Subcutaneous abdominal adipose tissue (tissue), 5 donors: ENCODE data around the gene PDE4C.

ENCODE experiments used
- H3K27ac ChIP-seq: one replicate; pipeline ENCODE4 v1.7.0; 2013; ENCODE audit warnings: low read depth, mild to moderate bottlenecking, inconsistent platforms, low read length, moderate library complexity
- H3K27me3 ChIP-seq, 5 donors: one replicate each; pipeline ENCODE4 v1.7.0; 2013; ENCODE audit warnings: low read length in 5 of 5, inconsistent platforms in 1 of 5; ENCODE audit not compliant: control insufficient read depth in 5 of 5, insufficient read depth in 4 of 5
- H3K36me3 ChIP-seq, 5 donors: one replicate each; pipeline ENCODE4 v1.7.0; 2013; ENCODE audit warnings: low read length in 5 of 5; ENCODE audit not compliant: control insufficient read depth in 5 of 5, insufficient read depth in 5 of 5
- H3K4me1 ChIP-seq, 5 donors: one replicate each; pipeline ENCODE4 v1.7.0; 2013; ENCODE audit warnings: low read length in 5 of 5, mild to moderate bottlenecking in 3 of 5, moderate library complexity in 1 of 5; ENCODE audit not compliant: control insufficient read depth in 5 of 5, insufficient read depth in 5 of 5
- H3K4me3 ChIP-seq, 5 donors: one replicate each; pipeline ENCODE4 v1.7.0; 2013; ENCODE audit warnings: low read length in 5 of 5, low read depth in 1 of 5
- H3K9ac ChIP-seq, 5 donors: one replicate each; pipeline ENCODE4 v1.7.0; 2013; ENCODE audit warnings: low read length in 5 of 5, mild to moderate bottlenecking in 4 of 5, moderate library complexity in 3 of 5
- H3K9me3 ChIP-seq, 5 donors: one replicate each; pipeline ENCODE4 v1.7.0; 2013; ENCODE audit warnings: low read length in 5 of 5; ENCODE audit not compliant: control insufficient read depth in 5 of 5
- donor health status: healthy.
- donor health status: healthy.
- donor health status: healthy.
- donor health status: healthy.
- donor health status: healthy.

Gene PDE4C

DNA sequence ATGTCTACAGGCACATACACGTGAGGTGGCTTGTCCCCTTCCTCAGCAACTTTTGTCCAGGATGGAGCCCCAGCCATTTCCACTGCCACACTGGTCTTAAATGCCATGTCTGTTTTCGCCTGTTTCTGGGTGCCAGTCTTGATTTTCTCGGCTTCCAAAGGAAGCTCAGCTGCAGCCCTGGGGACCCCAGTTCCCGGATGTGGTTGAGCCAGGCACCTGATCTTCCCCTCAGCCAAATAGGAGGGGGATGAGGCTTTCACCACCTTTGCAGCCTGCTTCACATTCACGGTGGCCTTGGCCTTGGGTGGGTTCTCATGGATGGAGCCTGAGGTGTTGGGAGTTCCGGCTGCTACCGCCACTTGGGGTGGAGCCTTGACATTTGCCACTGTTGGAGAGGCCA is 39.3 kb upstream of the PDE4C start:
- Histone ChIP-seq H3K4me1 (no peaks in the 10 kb centered on the region), H3K9me3 (no peaks in the 10 kb centered on the region), H3K27ac (no peak overlapping the region), H3K9ac (no peak overlapping the region), H3K36me3 (peaks cover 3 to 65% (median 55%) of the 10 kb centered on the region in 5 donors), H3K27me3 (no peaks in the 10 kb centered on the region), H3K4me3 (no peak overlapping the region)

DNA sequence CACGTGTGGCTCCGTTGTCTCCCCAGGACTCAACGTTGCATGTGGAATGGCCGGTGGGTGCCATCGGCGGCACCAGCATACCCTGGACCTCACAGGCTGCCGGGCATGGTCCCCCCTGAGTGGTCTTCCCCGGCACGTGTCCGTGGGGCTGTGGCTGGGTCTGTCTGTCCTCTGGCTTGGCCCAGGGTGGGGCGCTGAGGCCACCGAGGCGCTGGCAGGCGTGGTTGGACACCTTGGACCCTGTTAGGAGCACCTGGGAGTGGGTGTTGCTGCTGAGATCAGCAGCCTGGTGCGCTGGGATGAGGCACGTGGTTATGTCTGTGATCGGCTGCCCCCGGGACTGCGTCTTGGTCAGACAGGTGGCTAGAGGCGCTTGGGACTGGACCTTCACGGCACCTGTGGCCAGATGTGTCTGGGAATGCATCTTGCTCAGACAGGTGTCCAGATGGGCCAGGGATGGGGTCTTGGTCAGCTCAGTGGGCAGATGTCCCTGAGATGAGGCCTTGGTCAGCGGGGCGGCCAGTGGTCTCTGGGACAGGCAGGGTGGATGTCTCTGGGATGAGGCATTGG is 38.8 kb upstream of the PDE4C start:
- H3K27me3 ChIP-seq, result no peaks in the 10 kb centered on the region
- H3K4me3 ChIP-seq, result no peak overlapping the region
- H3K4me1 ChIP-seq, result no peaks in the 10 kb centered on the region
- H3K27ac ChIP-seq, result no peak overlapping the region
- peaks cover 3 to 65% (median 55%) of the 10 kb centered on the region in 5 donors for H3K36me3 ChIP-seq
- H3K9me3 ChIP-seq, result no peaks in the 10 kb centered on the region
- no peak overlapping the region for H3K9ac ChIP-seq

GRCh38 chr19:18264137-18264854 is 38.1 kb upstream of the PDE4C start:
- H3K4me3 ChIP-seq, result no peak overlapping the region
- H3K9ac ChIP-seq, result no peak overlapping the region
- no peaks in the 10 kb centered on the region for H3K27me3 ChIP-seq
- no peaks in the 10 kb centered on the region for H3K9me3 ChIP-seq
- peaks cover 3 to 65% (median 54%) of the 10 kb centered on the region in 5 donors for H3K36me3 ChIP-seq
- H3K27ac ChIP-seq, result no peak overlapping the region
- H3K4me1 ChIP-seq, result no peaks in the 10 kb centered on the region

DNA sequence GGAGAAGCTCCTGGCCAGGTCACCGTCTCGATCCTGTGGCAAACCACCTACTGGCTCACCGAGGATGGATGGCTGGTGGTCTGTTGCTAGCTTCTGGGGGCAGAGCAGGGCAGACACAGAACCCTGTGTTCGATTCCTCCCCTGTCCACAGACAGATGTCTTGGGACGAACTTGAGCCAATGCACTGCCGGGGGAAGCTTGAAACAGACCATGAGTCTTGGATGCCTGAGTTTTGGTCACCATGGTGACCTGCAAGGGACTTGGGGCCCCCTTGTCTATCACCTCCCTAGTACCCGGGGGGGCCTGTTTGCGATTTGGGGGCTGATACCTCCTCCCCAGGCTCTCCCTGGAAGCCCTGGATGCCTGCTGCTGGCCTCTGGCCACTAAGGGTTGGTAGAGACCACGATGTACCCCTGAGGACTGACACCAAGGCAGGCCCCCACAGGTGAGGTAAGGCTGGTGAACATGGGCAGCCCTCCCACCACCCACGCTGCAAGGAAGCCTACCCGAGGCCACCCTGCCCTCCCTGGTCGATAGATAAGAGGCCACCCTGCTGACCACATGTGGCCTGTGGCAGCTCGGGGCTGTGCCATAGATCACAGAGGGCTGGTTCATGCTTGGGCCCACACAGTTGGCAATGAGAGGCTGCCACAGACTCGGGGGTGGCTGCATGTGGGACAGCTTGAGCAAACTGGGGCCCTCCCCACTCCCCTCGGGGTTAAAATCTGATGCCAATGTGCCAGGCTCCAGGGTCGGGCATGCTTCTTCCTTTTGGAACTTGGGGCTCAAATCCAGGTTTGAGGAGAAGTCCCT is 37.3 kb upstream of the PDE4C start:
- no peaks in the 10 kb centered on the region for H3K4me1 ChIP-seq

DNA sequence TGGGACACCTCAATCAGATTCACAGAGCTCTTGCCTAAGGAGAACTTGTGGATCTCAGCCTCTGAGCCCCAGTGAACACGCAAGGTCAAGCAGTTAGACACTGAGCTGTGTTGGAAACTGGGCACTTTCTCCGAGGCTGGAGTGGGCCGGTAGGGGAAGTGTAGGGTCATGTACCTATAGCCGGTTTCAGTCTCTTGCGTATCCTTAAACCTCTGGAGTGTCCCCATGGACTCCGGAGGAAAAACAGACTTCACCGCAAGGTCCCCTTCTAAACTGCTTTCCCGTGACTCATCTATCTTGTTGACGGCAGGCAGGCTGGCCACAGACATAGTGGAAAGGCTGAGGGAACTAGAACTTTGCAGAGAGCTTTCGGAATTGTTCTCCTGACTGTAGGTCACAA is 36.7 kb upstream of the PDE4C start:
- H3K9me3 ChIP-seq, result no peaks in the 10 kb centered on the region
- H3K4me3 ChIP-seq, result no peak overlapping the region
- peaks cover 0 to 54% (median 45%) of the 10 kb centered on the region in 5 donors for H3K36me3 ChIP-seq
- no peaks in the 10 kb centered on the region for H3K27me3 ChIP-seq
- H3K9ac ChIP-seq, result no peak overlapping the region
- no peaks in the 10 kb centered on the region for H3K4me1 ChIP-seq
- no peak overlapping the region for H3K27ac ChIP-seq

More for the DNA sequence above, 37.3 kb upstream of the PDE4C start:
- Histone ChIP-seq H3K27ac (no peak overlapping the region), H3K36me3 (peaks cover 3 to 60% (median 48%) of the 10 kb centered on the region in 5 donors), H3K9me3 (no peaks in the 10 kb centered on the region), H3K9ac (no peak overlapping the region), H3K27me3 (no peaks in the 10 kb centered on the region), H3K4me3 (no peak overlapping the region)

- H3K36me3 ChIP-seq, result peaks cover 0 to 52% (median 45%) of the 10 kb centered on the region in 5 donors
Observed at GRCh38 chr19:18262144-18262543, 35.9 kb upstream of the PDE4C start.

GRCh38 chr19:18261474-18261873 is 35.2 kb upstream of the PDE4C start:
- Histone ChIP-seq H3K4me3 (no peak overlapping the region), H3K27ac (no peak overlapping the region), H3K9me3 (no peaks in the 10 kb centered on the region), H3K27me3 (no peaks in the 10 kb centered on the region), H3K4me1 (no peaks in the 10 kb centered on the region), H3K9ac (no peak overlapping the region), H3K36me3 (peaks cover 0 to 50% (median 38%) of the 10 kb centered on the region in 5 donors)

More at GRCh38 chr19:18262144-18262543, 35.9 kb upstream of the PDE4C start:
- no peaks in the 10 kb centered on the region for H3K27me3 ChIP-seq
- no peaks in the 10 kb centered on the region for H3K9me3 ChIP-seq
- no peaks in the 10 kb centered on the region for H3K4me1 ChIP-seq
- H3K27ac ChIP-seq, result no peak overlapping the region
- no peak overlapping the region for H3K4me3 ChIP-seq
- H3K9ac ChIP-seq, result no peak overlapping the region

DNA sequence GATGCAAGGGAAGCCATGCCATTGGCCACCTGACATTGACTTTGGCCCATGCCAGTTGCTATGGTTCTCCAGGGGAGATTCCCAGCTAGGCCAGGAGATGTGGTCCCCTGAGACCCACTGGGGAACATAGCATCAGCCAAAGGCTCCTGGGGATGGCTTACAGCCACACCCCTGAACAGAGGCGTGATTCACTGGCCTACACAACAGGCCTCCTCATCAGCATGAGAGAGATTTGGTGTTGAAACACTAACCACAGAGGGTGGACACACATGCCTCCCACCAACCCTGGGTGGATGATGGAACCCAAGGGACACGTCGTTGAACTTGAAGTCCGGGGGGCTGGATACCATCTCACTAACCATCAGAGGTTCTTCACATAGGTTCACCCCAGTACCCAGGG is 33.7 kb upstream of the PDE4C start:
- Histone ChIP-seq H3K27ac (no peak overlapping the region), H3K36me3 (peaks cover 0 to 34% (median 22%) of the 10 kb centered on the region in 5 donors), H3K9ac (no peak overlapping the region), H3K27me3 (peaks cover 2 to 7% (median 6%) of the 10 kb centered on the region in 5 donors), H3K9me3 (no peaks in the 10 kb centered on the region), H3K4me1 (peaks cover 0 to 4% (median 0%) of the 10 kb centered on the region in 5 donors), H3K4me3 (no peak overlapping the region)

DNA sequence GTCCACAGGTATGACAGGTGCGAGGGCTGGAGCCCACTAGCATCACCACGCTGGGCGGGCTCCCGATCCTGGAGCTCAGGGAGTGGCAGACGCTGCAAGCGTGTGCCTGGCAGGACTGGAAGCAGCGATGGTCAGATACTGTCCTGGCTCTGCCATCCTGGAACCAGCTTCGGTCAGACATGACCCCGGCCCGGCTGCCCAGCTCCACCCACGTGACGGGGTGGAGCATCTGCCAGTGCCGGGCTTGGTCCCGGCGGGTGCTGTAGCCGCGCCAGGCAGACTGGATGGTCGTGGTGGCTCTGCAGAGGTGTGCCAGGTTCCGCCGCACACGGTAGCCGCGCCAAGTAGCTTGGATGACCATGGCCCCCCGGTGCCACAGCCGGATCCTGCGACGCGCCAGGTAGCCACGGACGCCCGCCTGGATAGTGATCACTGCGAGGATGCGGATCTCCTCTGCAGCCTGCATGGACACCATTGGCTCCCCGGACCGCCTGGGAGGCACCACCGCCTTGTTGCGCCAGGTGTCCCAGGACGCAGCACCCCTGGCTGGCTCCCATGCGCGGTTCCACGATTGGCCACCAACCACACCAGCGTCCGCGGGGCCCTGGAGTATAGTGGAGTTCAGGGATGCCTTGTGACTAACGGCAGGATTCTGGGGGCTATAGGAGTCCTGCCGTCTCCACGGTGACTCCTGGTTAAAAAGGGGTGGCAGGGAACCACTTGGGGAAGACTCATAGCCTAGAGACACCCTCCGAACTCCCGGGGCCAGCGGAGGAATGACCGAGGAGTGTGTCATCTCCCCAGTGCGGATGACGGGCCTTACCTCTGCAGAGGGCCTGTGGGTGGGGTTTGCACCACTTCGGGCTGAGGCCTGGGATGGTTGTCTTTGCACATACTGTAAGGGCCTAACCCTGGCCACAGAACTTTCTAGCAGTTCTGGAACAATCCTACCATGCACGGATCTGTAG is 31.5 kb upstream of the PDE4C start:
- Histone ChIP-seq H3K27me3 (peaks cover 11 to 17% (median 13%) of the 10 kb centered on the region in 5 donors), H3K4me3 (no peak overlapping the region), H3K36me3 (peaks cover 0 to 13% (median 6%) of the 10 kb centered on the region in 5 donors), H3K27ac (no peak overlapping the region), H3K9ac (no peak overlapping the region), H3K4me1 (peaks cover 0 to 7% (median 0%) of the 10 kb centered on the region in 5 donors), H3K9me3 (no peaks in the 10 kb centered on the region)
